SK-N-MC (cell line): Measurements from ENCODE around the gene GPR33.
"Not testable (repeated sequence)": the region's sequence is repeated elsewhere in the genome, so short reads cannot be mapped to it uniquely, and the experiment has no call there.

Experiments
- DNase-seq: peaks from one replicate; pipeline ENCODE4 v3.0.0-alpha.2; 2011; ENCODE audit warnings: low read depth, low spot score
- H3K27ac ChIP-seq: fragments of 200-600 bp; sonication (generic); 2 replicates; pipeline ENCODE4 v1.5.1; 2016; ENCODE audit warnings: mixed run types
- H3K36me3 ChIP-seq: fragments of 200-600 bp; sonication (generic); 2 replicates; pipeline ENCODE4 v1.6.1; 2017; ENCODE audit warnings: antibody characterized with exemption, low read length, mixed read lengths; ENCODE audit not compliant: insufficient read depth
- H3K4me3 ChIP-seq: fragments of 200-600 bp; sonication (generic); 2 replicates; pipeline ENCODE4 v1.5.1; 2016
- H3K9ac ChIP-seq: fragments of 200-600 bp; sonication (generic); 2 replicates; pipeline ENCODE4 v1.8.0; 2017; ENCODE audit warnings: mixed run types, mixed read lengths; ENCODE audit not compliant: insufficient read length
- H3K9me3 ChIP-seq: fragments of 200-600 bp; sonication (generic); 2 replicates; pipeline ENCODE4 v1.6.1; 2017; ENCODE audit warnings: low read depth, mild to moderate bottlenecking, antibody characterized with exemption, low read length, moderate library complexity, mixed read lengths
- EZH2 ChIP-seq: fragments of 200-600 bp; sonication (generic); IDR thresholded peaks from one replicate; pipeline ENCODE4 v1.6.1; 2017; ENCODE audit warnings: antibody characterized with exemption
- FOXP2 ChIP-seq: optimal IDR thresholded peaks from 2 replicates; pipeline ENCODE3; 2011; ENCODE audit warnings: mild to moderate bottlenecking, moderate library complexity; ENCODE audit not compliant: insufficient read depth; ENCODE audit errors: extremely low read length, control extremely low read depth
- POLR2AphosphoS5 ChIP-seq: IDR thresholded peaks from 2 replicates; pipeline ENCODE4 v1.6.1; 2012; ENCODE audit warnings: mild to moderate bottlenecking, low read depth, low read length, borderline replicate concordance

The GPR33 gene

GRCh38 chr14:31477248-31477647, 10.6 kb downstream of the GPR33 start:
- 0 out of 2 replicates have a peak, but pooled peaks cover 3% of the 10 kb centered on the region for H3K9me3 ChIP-seq
- DNase-seq: no peak

DNA sequence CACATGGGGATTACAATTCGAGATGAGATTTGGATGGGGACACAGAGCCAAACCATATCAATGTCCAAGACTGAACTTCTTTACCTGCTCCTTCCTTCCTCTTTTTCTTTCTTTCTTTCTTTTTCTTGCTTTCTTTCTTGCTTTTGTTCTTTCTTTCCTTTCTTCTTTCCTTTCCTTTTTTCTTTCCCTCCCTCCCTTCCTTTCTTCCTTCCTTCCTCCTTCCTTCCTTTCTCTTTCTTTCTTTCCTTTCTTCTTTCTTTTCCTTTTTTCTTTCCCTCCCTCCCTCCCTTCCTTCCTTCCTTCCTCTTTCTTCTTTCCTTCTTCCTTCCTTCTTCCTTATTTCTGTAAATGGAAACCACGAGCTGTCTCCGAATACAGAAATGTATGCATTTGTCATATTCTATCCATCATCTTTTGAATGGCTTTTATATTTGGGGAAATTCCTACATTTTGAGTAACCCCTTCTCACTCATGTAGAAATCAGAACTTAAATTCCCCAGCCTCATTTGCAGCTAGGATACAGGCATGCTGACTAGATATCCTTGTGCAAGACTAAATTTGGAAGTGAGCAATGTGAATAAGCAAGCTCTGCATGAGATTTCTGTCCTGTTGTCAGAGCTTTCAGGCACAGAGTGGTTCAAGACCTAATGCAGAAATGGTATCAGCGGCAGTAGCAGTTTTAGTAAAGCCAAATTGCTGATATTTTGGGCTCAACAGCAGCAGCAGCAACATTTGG, 11.5 kb downstream of the GPR33 start:
- H3K4me3 ChIP-seq: no peak overlapping the region
- 0 out of 2 replicates have a peak, but pooled peaks cover 3% of the 10 kb centered on the region for H3K9me3 ChIP-seq
- H3K36me3 ChIP-seq: no peaks in the 10 kb centered on the region
- DNase-seq: no peak
- H3K9ac ChIP-seq: no peak overlapping the region
- TF ChIP-seq POLR2AphosphoS5 (no peak), EZH2 (no peak), FOXP2 (no peak)
- no peak overlapping the region for H3K27ac ChIP-seq

More at GRCh38 chr14:31477248-31477647, 10.6 kb downstream of the GPR33 start:
- Histone ChIP-seq H3K27ac (no peak overlapping the region), H3K4me3 (no peak overlapping the region), H3K36me3 (no peaks in the 10 kb centered on the region), H3K9ac (no peak overlapping the region)
- TF ChIP-seq POLR2AphosphoS5 (no peak), EZH2 (no peak), FOXP2 (no peak)

GRCh38 chr14:31466554-31466953, 21.3 kb downstream of the GPR33 start:
- Histone ChIP-seq H3K4me3 (no peak overlapping the region), H3K36me3 (no peaks in the 10 kb centered on the region), H3K9ac (no peak overlapping the region), H3K27ac (no peak overlapping the region), H3K9me3 (no peaks in the 10 kb centered on the region)
- DNase-seq: no peak
- TF ChIP-seq FOXP2: no peak
- TF ChIP-seq EZH2: no peak
- TF ChIP-seq POLR2AphosphoS5: no peak

- TF ChIP-seq POLR2AphosphoS5: no peak
- no peak for TF ChIP-seq FOXP2
- TF ChIP-seq EZH2: no peak
- H3K9me3 ChIP-seq: no peaks in the 10 kb centered on the region
- DNase-seq: no peak
- H3K9ac ChIP-seq: no peak overlapping the region
- H3K4me3 ChIP-seq: no peak overlapping the region
- no peaks in the 10 kb centered on the region for H3K36me3 ChIP-seq
- no peak overlapping the region for H3K27ac ChIP-seq
These were observed 22.7 kb downstream of the GPR33 start for GRCh38 chr14:31465111-31465510.

DNA sequence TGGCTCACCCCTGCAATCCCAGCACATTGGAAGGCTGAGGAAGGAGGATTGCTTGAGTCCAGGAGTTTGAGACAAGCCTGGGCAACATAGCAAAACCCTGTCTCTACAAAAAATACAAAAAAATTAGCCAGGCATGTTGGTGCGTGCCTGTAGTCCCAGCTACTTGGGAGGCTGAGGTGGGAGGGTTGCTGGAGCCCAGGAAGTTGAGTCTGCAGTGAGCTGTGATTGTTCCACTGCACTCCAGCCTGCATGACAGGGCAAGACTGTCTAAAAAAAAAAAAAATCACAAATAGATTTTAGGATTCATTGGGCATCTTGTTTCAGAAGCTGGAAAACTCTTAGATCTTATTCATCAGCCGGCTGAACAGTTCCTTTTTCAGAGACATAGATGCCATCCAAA, 25.4 kb downstream of the GPR33 start:
- not testable (repeated sequence) for H3K27ac ChIP-seq, H3K4me3 ChIP-seq, DNase-seq

GRCh38 chr14:31461545-31461944, 26.3 kb downstream of the GPR33 start:
- DNase-seq: no peak
- H3K9ac ChIP-seq: no peak overlapping the region
- TF ChIP-seq EZH2 (no peak), POLR2AphosphoS5 (no peak), FOXP2 (no peak)
- H3K27ac ChIP-seq: no peak overlapping the region
- no peak overlapping the region for H3K4me3 ChIP-seq
- H3K36me3 ChIP-seq: no peaks in the 10 kb centered on the region
- H3K9me3 ChIP-seq: no peaks in the 10 kb centered on the region

More for the DNA sequence above, 25.4 kb downstream of the GPR33 start:
- not testable (repeated sequence) for H3K36me3 ChIP-seq, H3K9me3 ChIP-seq, H3K9ac ChIP-seq

DNA sequence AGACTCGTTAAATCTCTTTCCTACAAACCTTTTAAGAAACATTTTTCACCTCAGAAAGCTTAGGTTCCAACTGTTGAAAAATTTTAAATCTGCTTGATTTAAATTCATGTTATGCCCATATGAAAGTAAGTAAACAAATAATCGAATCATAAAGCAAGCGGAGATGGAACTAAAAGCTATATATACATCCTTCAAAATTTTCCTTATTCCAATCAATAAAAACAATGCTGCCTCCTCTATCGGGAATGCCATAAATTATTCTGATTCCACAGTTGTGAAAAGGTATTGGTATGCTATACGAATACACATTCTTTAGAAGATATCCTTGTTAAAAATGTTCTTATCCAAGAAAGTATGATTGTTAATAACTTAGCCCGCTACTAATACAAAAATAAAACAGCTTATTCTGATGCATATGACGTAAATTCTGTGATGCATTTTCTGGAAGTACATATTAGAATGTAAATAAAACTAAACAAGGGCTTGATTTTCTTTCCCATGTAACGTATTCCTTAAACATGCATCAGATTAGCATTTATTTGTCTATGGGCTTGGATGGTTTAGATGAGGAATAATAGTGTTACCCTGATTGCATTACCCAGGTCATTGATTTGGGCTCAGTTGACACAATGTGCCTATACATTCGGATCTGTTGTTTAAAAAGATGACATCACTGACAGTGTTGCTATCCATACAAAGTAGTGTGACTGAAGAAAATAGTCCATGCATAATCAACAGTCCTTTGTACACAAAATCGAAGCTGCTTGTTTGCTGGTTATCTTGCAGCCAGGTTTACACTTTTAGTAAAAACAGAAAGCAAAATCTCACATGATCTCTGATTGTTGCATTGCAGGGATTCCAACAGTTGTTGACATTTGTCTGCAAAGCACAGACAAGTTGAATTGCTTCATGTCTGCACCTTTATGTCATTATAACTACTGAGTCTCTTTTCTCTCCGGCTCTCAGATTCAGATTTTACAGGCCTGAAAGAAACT, 29.9 kb downstream of the GPR33 start:
- no peaks in the 10 kb centered on the region; the same call in 1 of the 2 replicates for H3K36me3 ChIP-seq
- no peak for TF ChIP-seq EZH2
- TF ChIP-seq POLR2AphosphoS5: no peak
- H3K4me3 ChIP-seq: peak overlapping the region; percentile 97
- no peak for DNase-seq
- peak overlapping the region; percentile 95 for H3K9ac ChIP-seq
- no peak overlapping the region; the same call in 1 of the 2 replicates for H3K27ac ChIP-seq
- H3K9me3 ChIP-seq: no peaks in the 10 kb centered on the region

GRCh38 chr14:31456841-31457664, 30.8 kb downstream of the GPR33 start, which contains the start of gene DTD2:
Gene DTD2, minus strand, starts transcription at chr14:31457506. Its CDS starts 113 bp downstream, at chr14:31457393.
- no peaks in the 10 kb centered on the region for H3K9me3 ChIP-seq
- no peak for TF ChIP-seq FOXP2
- TF ChIP-seq POLR2AphosphoS5: peak; percentile 89
- TF ChIP-seq EZH2: no peak
- DNase-seq: peak; percentile 56

More at GRCh38 chr14:31456841-31457664, 30.8 kb downstream of the GPR33 start, which contains the start of gene DTD2:
- peak within 1 kb of the TSS; percentile 97 for H3K4me3 ChIP-seq
- H3K36me3 ChIP-seq: peaks cover 3% of the 10 kb centered on the region; the same call in 1 of the 2 replicates
- no peak within 1 kb of the TSS; the same call in 1 of the 2 replicates for H3K27ac ChIP-seq
- H3K9ac ChIP-seq: peak within 1 kb of the TSS; percentile 95
